SH-SY5Y (cell line): ENCODE results near the gene ASIC3.

Source experiments
- GATA2 ChIP-seq: IDR thresholded peaks from 2 replicates; pipeline ENCODE4 v1.6.1; 2011; ENCODE audit warnings: mild to moderate bottlenecking, low read depth, low read length
- GATA3 ChIP-seq: IDR thresholded peaks from 2 replicates; pipeline ENCODE4 v1.6.1; 2011; ENCODE audit warnings: low read depth, mild to moderate bottlenecking, low read length, moderate library complexity

GRCh38 chr7:151058781-151059366 lies 10.5 kb downstream of the ASIC3 start:
- no peak for TF ChIP-seq GATA2
- TF ChIP-seq GATA3, result no peak
